Measurements from ENCODE around the gene GFY.

GFY gene

DNA sequence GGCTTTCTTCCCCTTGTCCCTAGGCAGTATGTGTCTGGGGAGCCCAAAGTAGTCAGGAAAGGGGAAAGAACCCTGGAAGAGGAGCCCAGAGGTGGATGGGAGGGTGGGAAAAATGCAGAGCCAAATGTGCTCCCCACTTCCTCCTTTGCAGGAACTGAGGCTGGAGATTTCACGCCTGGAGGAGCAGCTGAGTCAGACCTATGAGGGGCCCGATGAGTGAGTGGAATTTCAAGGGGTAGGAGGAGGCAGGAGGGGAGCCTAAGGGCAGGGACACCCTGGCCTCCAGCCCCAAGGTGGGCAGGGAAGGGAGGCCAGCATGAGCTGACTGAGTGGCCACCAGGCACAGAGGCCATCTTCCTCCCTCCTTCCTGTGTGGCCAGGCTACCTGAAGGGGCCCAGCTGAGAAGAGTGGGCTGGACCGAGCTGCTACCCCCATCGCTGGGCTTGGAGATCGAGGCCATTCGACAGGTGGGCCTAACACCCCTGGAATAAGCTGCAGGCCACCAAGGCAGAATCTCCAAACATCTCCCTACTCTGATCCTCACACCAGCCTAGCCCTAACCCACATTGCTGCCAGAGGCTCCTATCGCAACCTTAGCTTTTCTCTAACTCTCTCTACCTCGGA is 16.3 kb upstream of the GFY start:
- no peak for DNase-seq

DNA sequence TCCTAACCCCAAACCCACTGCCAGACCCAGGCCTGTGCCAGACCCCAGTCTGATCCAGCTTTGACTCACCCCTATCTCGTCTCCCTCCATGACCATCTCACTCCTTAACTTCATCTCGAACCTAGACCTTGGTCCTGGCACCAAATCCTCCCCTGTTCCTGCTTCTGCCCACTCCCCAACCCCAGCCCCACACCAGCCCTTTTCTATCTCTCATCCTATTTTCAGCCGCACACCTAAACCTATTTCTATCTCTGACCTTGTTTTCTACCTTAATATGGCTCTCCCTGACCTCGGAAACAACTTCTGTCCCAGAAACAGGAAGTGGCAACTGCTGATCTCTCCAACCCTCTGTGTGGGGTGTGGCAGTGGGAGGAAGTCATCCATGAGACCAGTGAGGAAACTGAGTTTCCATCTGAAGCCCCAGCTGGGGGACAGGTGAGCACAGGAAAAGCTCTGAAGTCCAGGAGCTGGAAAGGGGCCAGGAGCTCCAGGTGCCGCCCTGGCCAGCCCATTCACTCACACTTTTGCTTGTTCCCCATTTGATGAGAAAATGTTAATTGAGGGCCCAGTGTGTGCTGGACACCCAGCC is 15.7 kb upstream of the GFY start:
- no peak for DNase-seq

DNA sequence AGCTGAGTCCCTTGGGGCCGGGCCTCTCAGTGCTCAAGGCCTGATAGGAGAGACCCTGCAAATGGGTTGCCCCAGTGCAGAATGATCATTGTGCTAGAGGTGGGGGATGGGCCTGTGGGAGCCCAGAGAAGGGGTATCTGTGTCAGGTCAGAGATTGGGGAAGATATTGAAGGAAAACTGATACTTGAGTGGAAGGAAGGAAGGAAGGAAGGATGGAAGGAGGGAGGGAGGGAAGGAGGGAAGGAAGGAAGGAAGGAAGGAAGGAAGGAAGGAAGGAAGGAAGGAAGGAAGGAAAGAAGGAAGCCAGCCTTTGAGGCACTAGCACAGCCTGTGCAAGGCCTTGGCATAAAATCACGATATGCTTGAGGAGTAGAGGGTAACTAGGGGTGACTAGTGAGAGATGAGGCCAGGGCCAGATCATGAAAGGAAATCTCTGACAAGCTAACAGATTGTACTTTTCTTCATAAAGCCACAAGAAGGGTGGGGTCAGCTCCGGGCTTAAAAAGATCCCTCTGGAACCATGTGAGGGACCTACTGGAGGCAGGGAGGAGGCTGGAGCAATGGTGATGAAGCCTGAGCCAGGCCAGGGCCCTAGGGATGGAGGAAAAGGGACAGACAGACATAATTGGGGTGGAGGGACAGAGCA is 13.4 kb upstream of the GFY start:
- no peak for DNase-seq

DNA sequence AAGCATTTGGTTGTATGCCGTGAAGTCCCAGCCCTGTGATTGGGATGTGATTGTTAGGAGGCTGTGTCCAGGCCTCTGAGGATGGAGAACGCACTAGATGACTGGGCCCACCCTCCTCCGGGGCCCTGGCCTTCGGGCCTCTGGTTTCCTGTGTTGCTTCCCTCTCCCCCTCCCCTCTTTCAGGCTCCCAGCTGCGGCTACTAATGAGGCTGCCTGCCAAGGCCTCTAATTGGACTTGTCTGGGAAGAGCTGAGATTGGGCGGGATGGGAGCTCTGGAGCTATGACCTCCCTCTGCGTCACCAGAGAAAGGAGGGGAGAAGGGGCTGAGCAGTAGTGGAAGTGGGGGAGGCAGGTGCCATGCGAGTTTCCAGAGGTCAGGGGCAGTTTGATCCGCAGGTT is 11.8 kb upstream of the GFY start:
- no peak for DNase-seq

DNA sequence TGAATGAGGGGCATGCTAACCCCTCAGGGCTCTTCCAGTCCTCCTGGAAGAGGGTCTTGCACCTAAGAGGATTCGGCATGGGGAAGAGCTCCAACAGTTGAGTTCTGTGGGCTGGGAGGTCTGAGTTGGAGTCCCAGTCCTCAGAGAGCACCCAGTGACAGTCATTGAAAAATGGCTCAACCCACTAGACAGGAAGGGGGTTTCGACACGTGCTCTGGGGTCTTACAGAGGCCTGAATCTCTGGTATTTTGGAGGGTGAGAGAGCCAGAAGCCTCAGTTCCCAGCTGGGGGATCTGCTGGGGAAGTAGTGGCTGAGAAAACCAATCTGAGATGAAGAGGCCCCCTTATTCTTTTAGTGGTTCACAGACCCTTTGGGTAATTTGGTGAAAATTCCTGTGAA is 10.9 kb upstream of the GFY start:
- DNase-seq, result no peak

DNA sequence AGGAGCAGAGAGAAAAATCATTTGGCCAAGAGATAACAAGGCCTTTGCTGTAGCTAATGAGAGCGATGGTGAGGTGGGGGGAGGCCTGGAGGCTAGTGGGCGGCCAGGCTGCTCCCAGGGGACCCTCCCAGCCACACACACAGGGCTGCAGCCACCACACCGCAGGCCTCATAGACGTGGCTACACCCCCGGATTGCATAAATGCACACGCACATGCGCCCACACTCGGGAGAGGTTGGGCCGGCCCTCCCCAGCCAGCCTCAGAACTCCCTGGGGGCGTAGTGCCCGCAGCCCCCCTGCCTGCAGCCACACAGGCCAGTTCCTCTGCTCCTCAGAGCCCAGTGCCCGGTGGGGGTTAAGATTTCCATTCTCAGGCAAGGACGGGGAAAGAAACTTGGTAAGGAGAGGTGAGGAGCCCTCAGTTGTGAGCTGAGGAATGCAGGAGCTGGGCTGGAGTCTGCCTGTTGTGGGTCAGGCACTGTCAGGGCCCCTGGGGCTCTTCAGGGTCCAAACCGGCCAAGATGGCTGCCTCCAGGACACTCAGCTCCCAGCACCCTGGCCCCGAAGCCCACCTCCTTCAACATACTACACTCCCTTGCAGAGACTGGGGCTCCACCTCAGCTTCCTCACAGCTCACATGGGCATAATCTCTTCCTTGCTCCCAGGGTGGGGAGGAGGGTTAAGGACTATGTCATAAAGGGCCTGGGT is 9.9 kb upstream of the GFY start:
- DNase-seq, result no peak

DNA sequence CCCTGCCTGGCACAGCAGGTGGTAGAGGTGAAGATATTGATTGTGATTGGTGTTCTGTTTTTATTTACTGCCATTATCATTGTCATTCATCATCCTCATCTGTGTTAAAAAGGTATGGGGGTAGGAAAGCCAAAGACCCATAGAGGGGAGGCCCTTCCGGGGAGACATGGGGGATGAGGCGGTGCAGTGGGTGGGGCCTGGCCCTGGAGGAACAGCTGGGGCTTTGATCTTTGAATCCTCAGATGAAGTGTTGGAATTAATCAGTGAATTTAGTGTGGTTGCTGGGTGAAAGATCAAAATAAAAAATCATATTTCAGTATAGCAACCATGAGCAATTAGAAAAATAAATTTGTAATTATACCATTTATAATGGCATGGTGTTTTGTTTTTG is 9.4 kb upstream of the GFY start:
- no peak for DNase-seq

DNA sequence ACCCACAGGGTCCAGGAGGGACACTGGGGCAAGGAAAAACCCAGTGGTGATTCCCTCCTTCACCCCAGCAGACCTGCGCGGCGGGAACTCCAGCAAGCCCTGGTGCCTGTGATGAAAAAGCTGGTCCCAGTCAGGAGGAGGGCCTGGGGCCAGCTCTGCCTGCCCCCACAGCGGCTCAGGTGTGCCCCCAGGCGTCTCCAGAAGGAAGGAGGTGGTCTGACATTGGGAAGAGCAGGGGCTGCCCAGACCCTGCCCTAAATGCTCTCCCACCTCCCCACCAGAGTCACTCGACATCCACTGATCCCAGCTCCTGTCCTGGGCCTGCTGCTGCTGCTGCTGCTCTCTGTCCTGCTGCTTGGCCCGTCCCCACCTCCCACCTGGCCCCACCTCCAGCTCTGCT is 8.1 kb upstream of the GFY start:
- DNase-seq, result no peak

DNA sequence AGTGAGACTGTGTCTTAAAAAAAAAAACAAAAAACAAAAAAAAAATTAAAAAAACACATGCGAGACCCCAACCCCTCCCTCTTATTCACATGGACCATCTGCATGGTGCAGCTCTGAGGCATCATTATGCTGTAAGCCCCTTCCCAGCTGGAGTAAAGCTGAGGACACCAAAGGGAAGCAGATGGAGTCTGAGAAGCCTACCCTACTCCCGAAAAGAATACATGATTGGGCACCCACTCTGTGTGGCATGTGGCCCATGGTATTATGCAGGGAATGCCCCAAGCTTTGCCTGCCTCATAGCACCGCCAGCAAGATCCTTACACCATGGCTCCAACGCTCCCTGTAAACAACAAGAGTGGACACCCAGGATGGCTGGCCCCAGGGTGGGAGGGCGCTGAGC is 6.7 kb upstream of the GFY start:
- no peak for DNase-seq

DNA sequence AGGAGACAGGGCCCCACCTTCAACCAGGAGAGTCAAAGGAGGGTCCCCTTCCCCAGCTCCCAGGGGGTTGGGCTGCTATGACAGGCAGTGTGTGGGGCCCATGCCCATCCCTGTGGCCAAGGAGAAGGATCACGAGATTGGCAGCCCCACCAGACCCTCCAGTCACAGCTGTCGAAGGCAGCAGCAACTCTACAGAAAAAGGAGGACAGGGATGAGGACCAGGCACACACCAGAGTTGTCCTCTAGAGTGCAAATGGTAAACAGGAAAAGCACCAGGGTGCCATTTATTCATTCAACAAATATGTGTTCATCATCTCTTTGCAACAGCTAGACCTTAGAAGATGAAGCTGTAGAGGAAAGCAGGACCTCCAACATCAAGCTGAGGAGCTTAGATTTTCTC is 6.0 kb upstream of the GFY start:
- DNase-seq, result no peak

DNA sequence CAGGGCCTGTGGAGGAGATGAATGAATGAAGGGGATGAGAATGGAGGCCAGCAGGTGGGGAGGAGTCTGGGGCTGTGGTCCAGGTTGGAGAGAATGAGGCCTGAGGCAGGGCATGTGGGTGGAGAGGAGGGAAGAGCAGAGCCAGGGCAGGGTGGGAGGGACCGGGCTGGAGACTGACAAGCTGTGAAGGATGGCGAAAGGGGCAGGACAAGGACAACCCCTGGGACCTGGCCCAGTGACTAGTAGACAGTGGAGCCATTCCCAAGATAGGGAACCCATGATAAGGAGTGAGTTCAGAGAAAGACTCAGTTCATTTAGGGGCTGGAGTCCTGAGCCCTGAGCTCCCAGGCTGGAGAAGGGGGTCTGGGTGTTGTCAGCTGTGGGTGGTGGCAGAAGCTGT is 5.0 kb upstream of the GFY start:
- no peak for DNase-seq

DNA sequence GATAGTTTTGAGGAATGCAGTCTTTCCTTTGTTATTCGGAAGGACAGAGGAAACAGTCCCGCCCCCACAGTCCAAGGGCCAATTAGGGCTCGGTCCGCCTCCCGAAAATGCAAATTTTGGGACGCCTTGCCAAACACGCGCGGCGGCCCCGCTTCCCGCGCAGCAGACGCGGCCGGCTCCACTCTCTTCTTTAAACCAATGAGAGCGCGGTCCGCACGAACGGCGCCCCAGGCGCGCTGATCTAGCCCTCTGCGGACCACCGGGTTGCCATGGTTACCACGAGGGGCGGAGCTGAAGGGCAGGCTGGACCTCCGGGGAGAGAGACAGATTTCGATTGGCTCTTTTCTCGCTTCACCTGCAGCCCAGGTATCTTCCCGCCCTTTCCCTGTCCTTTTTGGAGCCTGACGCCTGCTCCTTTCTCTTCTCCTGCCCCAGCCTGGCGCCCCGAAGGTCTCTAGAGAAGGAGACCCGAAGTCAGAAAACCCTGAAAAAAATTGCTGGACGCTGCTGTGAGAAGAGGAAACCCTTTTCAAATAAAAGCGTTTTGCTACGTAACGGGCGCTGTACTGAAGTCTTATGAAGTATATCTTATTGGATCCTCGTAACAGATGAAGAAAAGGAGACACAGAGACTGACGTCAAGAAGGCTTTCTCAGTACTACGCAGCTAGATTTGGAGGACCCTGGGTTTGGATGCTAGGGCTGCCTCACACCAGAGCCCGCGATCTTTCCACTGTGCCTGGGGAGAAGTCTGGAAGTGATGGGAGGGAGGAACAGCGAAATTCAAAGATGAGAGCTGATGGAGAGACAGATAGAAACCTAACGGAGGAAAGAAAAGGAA is 3.9 kb upstream of the GFY start:
- peak; percentile 29 for DNase-seq

DNA sequence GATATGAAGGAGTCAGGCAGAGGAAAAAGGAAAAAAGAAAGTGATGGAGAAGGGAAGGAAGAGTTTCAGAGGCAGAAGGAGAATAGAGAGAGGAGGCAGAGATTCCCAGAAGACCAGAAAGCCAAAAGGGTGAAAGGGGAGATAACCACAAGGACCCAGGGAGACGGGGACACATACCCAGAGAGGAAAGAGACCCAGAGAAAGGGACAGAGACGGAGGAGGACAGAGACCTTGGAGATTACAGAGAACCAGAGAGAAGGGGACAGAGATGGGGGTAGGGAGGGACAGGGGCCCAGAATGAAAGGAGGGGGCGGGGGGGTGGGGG is 3.3 kb upstream of the GFY start:
- DNase-seq, result no peak

DNA sequence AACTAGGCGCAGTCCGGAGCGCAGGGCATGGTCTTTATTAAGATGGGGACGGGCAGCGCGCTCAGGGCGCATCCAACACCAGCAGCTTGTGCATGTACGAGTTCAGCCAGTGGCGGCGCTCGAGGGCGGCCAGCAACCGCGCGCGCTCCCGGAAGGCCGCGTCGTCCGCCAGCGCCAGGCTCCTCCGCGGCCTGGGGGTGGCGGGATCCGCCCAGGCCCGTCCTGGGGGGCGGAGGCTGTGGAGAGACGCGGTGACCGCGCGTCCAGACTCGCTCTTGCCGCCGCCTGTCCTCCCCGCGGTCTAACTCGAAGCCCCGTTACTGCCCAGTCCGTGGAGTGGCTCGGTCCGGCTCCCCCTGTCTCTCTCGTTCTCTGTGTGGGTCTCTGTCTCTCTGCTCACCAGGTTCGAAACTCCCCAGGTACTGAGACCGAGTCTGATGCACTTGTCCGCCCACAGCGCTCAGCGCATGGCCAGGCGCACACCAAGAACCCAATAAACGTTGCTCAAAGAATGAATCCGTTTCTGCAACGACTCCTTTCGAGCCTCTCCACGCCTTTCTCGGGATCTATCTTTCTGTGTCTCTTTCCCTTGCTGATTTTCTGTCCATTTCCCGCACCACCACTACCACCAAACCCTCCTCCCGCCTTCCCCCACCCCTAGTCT is 2.6 kb upstream of the GFY start:
- peak; percentile 48 for DNase-seq

DNA sequence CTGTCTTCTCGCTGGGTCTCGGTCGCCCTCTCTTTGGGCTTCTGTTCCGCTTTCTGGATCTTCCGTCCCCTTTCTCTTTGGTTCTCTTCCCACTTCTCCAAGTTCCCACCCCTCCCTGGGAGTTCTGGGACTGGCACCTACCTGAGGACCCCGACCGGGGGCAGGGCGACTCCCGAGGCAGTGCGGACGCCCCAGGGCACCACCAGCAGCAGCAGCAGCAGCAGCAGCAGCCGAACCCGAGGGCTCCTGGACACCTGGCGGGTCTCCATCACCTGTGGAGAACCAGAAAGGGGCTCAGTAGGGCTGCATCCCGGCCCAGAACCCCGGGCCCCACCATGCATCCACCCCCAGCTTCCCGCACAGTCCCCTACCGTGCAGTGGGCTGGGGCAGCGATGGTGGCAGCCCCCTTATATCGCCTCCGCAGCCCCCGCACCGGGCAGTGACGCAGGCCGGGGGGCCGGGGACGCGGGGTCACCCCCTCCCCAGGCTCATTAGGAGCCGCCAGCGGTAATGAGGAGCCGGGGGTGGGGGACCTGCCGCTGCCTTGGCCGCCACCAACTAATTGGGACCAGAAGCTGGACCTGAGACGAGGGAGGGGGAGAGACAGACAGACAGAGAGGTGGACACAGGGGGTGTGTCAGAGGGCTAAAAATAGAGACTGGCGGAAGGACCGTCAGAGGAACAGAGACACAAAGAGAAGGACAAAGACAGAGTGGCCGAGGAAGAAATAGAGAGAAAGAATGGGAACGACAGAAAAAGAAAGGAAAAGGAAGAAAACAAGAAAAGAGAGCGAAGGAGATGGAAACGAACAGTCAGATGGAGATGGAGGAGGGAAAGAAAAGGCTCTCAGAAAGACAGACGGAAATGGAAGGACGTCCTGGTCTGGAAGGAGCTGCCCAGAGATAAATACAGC is 1.9 kb upstream of the GFY start, which contains the start of gene PTH2:
Gene PTH2 (minus strand): TSS at position 371 of the 914 bp plus-strand sequence. CDS start 102 bp downstream, at position 269.
- no peak for DNase-seq

DNA sequence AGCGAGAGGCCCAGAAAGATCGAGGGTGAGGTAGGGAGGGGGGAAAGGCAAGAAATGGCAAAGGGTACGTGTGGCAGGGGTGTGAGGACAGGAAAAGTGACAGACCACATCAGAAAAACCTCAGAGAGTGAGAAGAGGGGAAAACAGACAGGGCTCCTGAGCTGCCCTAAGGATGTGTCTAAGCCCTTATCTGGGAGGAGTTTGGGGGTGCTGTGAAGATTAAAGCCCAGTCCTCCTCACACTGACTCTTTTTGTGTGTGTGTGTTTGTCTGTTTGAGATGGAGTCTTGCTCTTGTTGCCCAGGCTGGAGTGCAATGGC is 1.2 kb upstream of the GFY start:
- no peak for DNase-seq

DNA sequence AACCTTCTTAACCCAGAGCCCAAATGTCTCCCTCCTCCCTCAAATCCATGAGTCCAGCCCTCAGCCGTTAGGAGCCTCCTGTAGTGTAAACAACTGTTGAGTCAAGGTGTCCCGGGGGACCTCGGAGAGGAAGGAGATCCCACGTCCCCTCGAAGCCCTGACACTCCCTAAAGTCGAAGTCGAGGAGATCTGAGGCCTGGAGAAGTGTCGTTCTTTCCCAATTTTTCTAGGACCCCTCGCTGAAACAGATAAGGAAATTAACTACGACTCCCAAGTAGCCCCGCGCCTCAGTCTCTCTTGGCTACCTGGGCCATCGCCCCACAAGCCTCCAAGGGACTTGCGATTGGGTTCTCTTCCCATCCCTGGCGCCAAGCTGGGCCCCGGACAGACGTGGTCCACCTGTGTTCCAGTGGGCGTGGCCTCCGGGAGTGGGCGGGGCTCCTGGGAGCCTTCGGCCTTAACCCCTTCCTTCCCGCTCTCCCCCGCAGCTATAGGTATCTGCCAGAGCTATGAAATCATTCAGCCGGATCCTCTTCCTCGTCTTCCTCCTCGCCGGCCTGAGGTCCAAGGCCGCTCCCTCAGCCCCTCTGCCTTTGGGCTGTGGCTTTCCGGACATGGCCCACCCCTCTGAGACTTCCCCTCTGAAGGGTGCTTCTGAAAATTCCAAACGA is 869 bp downstream of the GFY start:
- DNase-seq, result no peak

DNA sequence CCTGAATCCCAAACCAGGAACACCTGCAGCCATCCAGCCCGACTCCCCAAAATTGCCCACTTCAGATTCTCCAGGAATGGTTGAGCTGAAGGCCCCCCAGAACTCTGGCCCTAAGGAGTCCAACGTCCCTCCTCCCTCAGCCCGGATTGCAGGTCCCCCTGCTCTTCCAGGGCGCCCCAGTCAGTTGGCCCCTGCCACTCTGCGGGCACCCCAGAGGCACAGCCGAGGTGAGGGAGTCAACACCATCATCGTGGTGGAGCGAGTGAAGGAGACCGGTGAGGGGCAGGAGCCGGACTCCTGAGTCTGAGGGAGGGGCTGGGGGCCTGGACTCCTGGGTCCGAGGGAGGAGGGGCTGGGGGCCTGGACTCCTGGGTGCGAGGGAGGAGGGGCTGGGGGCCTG is 2.2 kb downstream of the GFY start:
- DNase-seq, result no peak

DNA sequence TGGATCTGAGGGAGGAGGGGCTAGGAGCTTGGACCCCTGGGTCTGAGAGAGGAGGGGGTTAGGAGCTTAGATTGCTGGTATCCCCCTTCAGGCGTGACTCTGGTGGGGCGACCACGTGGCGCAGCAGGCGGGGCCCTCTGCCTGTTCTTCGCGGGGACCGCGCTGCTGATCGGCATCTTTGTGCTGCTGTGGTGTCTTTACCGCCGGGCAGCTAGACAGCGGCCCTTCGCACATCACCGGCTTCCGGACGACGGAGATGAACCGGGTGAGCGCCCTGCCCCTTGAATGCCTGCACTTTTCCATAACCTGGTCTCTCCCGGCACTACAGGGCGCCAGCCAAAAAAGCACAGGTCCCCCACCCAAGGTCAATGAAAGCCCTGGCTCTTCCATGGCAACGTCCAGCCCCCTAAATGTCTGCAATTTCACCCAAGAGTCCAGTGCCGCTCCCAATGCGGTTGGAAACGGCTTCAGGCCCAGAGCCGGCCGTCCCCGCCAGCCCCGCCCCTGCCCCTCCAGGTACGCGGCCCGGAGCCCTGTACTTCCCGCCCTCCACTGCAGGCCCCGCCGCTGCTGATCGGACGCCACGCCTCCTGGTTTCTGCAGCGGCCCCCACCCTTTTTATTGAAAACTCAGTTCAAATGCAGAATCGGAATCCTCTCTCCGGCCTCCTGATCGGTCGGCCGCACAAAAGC is 2.8 kb downstream of the GFY start:
- DNase-seq, result peak; percentile 35
